NCI-H2196 (cell line): ENCODE results near the gene SDHA.
"Not testable (repeated sequence)": the region's sequence is repeated elsewhere in the genome, so short reads cannot be mapped to it uniquely, and the experiment has no call there.

Source experiments
- DNase-seq: peaks from one replicate; lab custom pipeline; 2025; ENCODE audit not compliant: unreplicated experiment; lab: John Stamatoyannopoulos, UW

The SDHA gene

GRCh38 chr5:218457-219291, 554 bp downstream of the SDHA start:
- no peak for DNase-seq

- no peak for DNase-seq
Measured at GRCh38 chr5:219460-219863, 1.3 kb downstream of the SDHA start.

GRCh38 chr5:219991-220390, 1.9 kb downstream of the SDHA start:
- DNase-seq: no peak

- not testable (repeated sequence) for DNase-seq
Measured at GRCh38 chr5:222951-223715, 5.0 kb downstream of the SDHA start.

GRCh38 chr5:223791-224190, 5.7 kb downstream of the SDHA start:
- no peak for DNase-seq

- no peak for DNase-seq
Measured at GRCh38 chr5:225334-225733, 7.2 kb downstream of the SDHA start.

GRCh38 chr5:227375-227774, 9.3 kb downstream of the SDHA start:
- DNase-seq: not testable (repeated sequence)

GRCh38 chr5:228886-229285, 10.8 kb downstream of the SDHA start:
- DNase-seq: no peak

- no peak for DNase-seq
Measured at GRCh38 chr5:230711-231110, 12.6 kb downstream of the SDHA start.

- DNase-seq: no peak
Measured at GRCh38 chr5:231661-232060, 13.5 kb downstream of the SDHA start.

- DNase-seq: not testable (repeated sequence)
Measured at GRCh38 chr5:233426-233825, 15.3 kb downstream of the SDHA start.

- DNase-seq: no peak
Measured at GRCh38 chr5:234450-234849, 16.3 kb downstream of the SDHA start.

- not testable (repeated sequence) for DNase-seq
Measured at GRCh38 chr5:235527-235926, 17.4 kb downstream of the SDHA start.

GRCh38 chr5:237931-238330, 19.8 kb downstream of the SDHA start:
- not testable (repeated sequence) for DNase-seq

- not testable (repeated sequence) for DNase-seq
Measured at GRCh38 chr5:240550-240949, 22.4 kb downstream of the SDHA start.

- DNase-seq: not testable (repeated sequence)
Measured at GRCh38 chr5:241045-241669, 23.0 kb downstream of the SDHA start.

GRCh38 chr5:243683-244367, 25.7 kb downstream of the SDHA start:
- not testable (repeated sequence) for DNase-seq

- DNase-seq: not testable (repeated sequence)
Measured at GRCh38 chr5:245717-246116, 27.6 kb downstream of the SDHA start.

- not testable (repeated sequence) for DNase-seq
Measured at GRCh38 chr5:250396-250795, 32.3 kb downstream of the SDHA start.

GRCh38 chr5:251016-251415, 32.9 kb downstream of the SDHA start:
- DNase-seq: not testable (repeated sequence)

GRCh38 chr5:251538-251937, 33.4 kb downstream of the SDHA start:
- DNase-seq: not testable (repeated sequence)
